Prostate gland (tissue), 2 donors: ENCODE measurements around the gene RAPGEF4. TPM values are rescaled to one million over a fixed set of nuclear protein-coding genes. Genes with fewer than 3 reads are reported as not detected.
A peak's percentile ranks its signal among the peaks of the same experiment; 100 is the strongest.

Source experiments
- DNase-seq: peaks from one replicate; pipeline ENCODE4 v3.0.0-alpha.2; 2019; ENCODE audit warnings: low spot score
- H3K27ac ChIP-seq, 2 donors: fragments of 200-600 bp; sonication (generic); 2 replicates each; pipeline ENCODE4 v1.5.1; 2017 to 2019
- H3K27me3 ChIP-seq: fragments of 200-600 bp; sonication (generic); replicated peaks from 2 replicates; pipeline ENCODE4 v1.5.1; 2019; ENCODE audit not compliant: insufficient read depth
- H3K36me3 ChIP-seq, 2 donors: fragments of 200-600 bp; sonication (generic); 1 replicate in 1 of 2; 2 replicates in 1 of 2; pipeline versions ENCODE4 v1.5.1 to v1.8.1; 2017 to 2019
- H3K4me1 ChIP-seq: fragments of 200-600 bp; sonication (generic); replicated peaks from 2 replicates; pipeline ENCODE4 v1.5.1; 2019
- H3K4me3 ChIP-seq, 2 donors: fragments of 200-600 bp; sonication (generic); 2 replicates each; pipeline ENCODE4 v1.5.1; 2017 to 2019
- H3K9me3 ChIP-seq: fragments of 200-600 bp; sonication (generic); 2 replicates; pipeline ENCODE4 v1.5.1; 2017
- POLR2A ChIP-seq: fragments of 450-650 bp; IDR thresholded peaks from one replicate; pipeline ENCODE4 v1.6.1; 2016; ENCODE audit warnings: antibody characterized with exemption, mild to moderate bottlenecking
- POLR2AphosphoS5 ChIP-seq: sonication (generic); formaldehyde crosslinking; IDR thresholded peaks from one replicate; pipeline ENCODE4 v1.6.1; 2017; ENCODE audit warnings: antibody characterized with exemption
- WGBS: methylation state at CpG from one replicate; pipeline ENCODE4 v1.1.5; 2018; 5-methylcytosine and 5-hydroxymethylcytosine counted together
- intact Hi-C: fragments of 100-400 bp; cut with DNase I; formaldehyde crosslinking; loops from one replicate; pipeline ENCODE4 v1.14.2; 2022
- total RNA-seq, 2 donors: library from RNA; depleted of rRNA; stranded (reverse); fragments of >200 nt; gene quantifications; one replicate each; pipeline ENCODE4 v1.1.0, GENCODE V29; 2016
- TF ChIP-seq, protein P1 (sequence below), 4 experiments: fragments of 200-600 bp in 2 of 4; fragments of 450-650 bp in 2 of 4; sonication (generic) in 2 of 4; IDR thresholded peaks; 1 replicate in 3 of 4; 2 replicates in 1 of 4; pipeline ENCODE4 v1.5.1; 2016 to 2019; ENCODE audit warnings: antibody characterized with exemption in 4 of 4, mild to moderate bottlenecking in 2 of 4, moderate library complexity in 2 of 4

The RAPGEF4 gene
- total RNA-seq, 2 donors from 2014 or later = 7.3 to 31.0 TPM

DNA sequence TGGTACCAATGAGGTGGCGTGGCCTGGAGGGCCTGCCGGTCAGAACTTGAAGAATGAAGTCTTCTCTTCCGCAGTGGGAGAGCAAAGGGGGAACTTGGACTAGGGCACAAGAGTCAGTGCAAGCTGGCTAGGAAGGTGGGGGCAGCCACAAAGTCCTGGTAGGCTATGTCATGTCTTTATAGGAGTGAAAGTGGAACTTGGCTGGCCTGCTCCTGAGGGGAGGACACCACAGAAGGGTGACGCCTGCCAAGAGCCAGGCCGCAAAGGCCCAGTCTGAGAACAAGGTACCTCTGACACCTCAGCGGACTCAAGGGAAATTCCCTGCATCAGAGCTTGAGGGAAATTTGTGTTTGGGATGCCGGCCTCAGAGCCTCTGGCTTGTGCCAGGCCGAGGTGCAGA, 307.8 kb downstream of the RAPGEF4 start:
- Histone ChIP-seq H3K4me1 (no peaks in the 10 kb centered on the region), H3K36me3 (no peaks in the 10 kb centered on the region), H3K27me3 (no peaks in the 10 kb centered on the region), H3K9me3 (no peaks in the 10 kb centered on the region), H3K4me3 (no peak overlapping the region), H3K27ac (no peak overlapping the region)
- intact Hi-C loops = loop anchor here (5.0 kb wide), 1 partner anchor 34 kb away; the partner anchor contains the start of gene MAP3K20
- no peak for TF ChIP-seq POLR2A
- TF ChIP-seq, protein P1, sequence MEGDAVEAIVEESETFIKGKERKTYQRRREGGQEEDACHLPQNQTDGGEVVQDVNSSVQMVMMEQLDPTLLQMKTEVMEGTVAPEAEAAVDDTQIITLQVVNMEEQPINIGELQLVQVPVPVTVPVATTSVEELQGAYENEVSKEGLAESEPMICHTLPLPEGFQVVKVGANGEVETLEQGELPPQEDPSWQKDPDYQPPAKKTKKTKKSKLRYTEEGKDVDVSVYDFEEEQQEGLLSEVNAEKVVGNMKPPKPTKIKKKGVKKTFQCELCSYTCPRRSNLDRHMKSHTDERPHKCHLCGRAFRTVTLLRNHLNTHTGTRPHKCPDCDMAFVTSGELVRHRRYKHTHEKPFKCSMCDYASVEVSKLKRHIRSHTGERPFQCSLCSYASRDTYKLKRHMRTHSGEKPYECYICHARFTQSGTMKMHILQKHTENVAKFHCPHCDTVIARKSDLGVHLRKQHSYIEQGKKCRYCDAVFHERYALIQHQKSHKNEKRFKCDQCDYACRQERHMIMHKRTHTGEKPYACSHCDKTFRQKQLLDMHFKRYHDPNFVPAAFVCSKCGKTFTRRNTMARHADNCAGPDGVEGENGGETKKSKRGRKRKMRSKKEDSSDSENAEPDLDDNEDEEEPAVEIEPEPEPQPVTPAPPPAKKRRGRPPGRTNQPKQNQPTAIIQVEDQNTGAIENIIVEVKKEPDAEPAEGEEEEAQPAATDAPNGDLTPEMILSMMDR (IDR thresholded peaks at IDR 0.05) = no peak
- no peak for TF ChIP-seq POLR2AphosphoS5
- peak; percentile 24 for DNase-seq
- WGBS = 72% methylated on average over 8 of the region's 8 CpGs

DNA sequence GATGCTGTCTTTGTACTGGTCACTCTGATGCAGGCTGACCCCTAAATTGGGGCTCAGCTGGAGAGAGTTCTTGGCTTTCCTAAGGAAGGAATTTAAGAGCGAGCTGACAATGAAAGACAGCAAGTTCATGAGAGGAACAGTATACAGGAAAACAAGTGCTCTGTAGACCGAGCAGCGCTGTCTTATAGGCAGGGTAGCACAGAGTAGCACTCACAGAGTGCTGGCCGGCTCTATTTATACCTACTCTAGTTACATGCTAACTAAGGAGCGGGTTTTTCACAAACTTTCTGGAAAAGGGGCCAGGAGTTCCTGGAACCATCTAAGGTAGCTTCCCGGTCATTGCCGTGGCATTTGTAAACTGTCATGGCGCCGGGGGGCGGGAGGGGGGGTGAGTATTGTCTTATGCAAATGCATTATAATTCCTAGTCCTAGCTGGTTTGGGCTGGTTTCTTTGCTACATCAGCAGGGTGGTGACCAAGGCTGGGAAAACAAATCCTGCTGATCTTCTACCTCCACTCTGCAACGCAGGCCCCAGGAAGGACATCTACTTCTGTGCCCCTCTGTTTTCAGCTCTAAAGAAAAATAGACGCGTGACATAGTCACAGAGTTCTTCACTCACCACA, 308.4 kb downstream of the RAPGEF4 start:
- H3K4me3 ChIP-seq = no peak overlapping the region
- 83% methylated on average over 13 of the region's 13 CpGs for WGBS
- no peak overlapping the region for H3K27ac ChIP-seq
- no peaks in the 10 kb centered on the region for H3K9me3 ChIP-seq
- H3K4me1 ChIP-seq = no peaks in the 10 kb centered on the region
- intact Hi-C loops = loop anchor here (5.0 kb wide), 1 partner anchor 33 kb away; the partner anchor contains the start of gene MAP3K20
- H3K36me3 ChIP-seq = no peaks in the 10 kb centered on the region
- no peak for DNase-seq
- H3K27me3 ChIP-seq = no peaks in the 10 kb centered on the region
- TF ChIP-seq POLR2A = no peak
- no peak for TF ChIP-seq POLR2AphosphoS5
- TF ChIP-seq, protein P1 (IDR thresholded peaks at IDR 0.05) = no peak

DNA sequence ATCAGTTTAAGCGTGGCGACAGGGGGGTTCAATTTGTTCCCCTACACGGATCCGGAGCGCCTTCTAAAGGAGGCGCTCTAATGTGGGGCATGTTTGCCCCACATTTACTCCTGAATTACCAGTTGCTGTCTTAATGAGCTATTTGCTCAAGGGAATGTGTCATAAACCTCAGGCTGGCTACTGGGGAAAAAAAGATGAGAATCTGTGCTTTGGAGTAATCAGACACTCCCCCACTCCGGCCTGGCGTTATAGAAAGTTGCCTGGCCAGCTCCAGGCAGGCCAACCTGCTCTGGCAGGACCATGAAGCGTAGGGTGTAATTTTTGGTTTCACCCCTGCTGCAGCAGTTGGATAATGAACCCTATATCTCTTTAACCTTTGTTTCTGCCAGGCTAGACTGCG, 309.0 kb downstream of the RAPGEF4 start:
- no peak for DNase-seq
- no peak overlapping the region for H3K4me3 ChIP-seq
- H3K36me3 ChIP-seq = no peaks in the 10 kb centered on the region
- 70% methylated on average over 10 of the region's 10 CpGs for WGBS
- H3K4me1 ChIP-seq = no peaks in the 10 kb centered on the region
- intact Hi-C loops = loop anchor here (5.0 kb wide), 1 partner anchor 33 kb away; the partner anchor contains the start of gene MAP3K20
- no peak overlapping the region for H3K27ac ChIP-seq
- TF ChIP-seq POLR2AphosphoS5 = no peak
- TF ChIP-seq POLR2A = no peak
- TF ChIP-seq, protein P1 (IDR thresholded peaks at IDR 0.05) = no peak
- no peaks in the 10 kb centered on the region for H3K27me3 ChIP-seq
- H3K9me3 ChIP-seq = no peaks in the 10 kb centered on the region

DNA sequence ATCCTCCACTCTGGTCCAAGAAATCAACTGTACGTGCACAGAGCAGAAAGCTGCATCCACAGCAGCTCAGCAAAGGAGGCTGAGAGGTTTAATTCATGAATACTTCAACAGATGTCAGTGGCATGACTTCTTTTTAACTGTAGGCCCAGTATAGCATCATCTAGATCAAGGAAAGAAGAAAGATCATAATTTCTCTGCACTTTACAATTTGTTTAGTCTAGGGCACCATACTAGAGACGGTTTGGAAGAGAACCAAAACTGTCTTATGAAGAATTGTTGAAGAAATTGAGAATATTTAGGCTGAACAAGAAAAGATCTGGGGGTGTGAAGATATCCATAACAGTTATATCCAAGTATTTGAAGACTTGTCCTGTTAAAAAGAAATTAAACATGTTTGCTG, 309.5 kb downstream of the RAPGEF4 start:
- H3K9me3 ChIP-seq = no peaks in the 10 kb centered on the region
- H3K36me3 ChIP-seq = no peaks in the 10 kb centered on the region
- no peaks in the 10 kb centered on the region for H3K27me3 ChIP-seq
- intact Hi-C loops = no loop called here
- no peak overlapping the region for H3K4me3 ChIP-seq
- no peak for DNase-seq
- no peak for TF ChIP-seq POLR2AphosphoS5
- TF ChIP-seq POLR2A = no peak
- TF ChIP-seq, protein P1 (IDR thresholded peaks at IDR 0.05) = no peak
- WGBS = 68% methylated on average over 2 of the region's 2 CpGs
- H3K4me1 ChIP-seq = no peaks in the 10 kb centered on the region
- H3K27ac ChIP-seq = no peak overlapping the region

DNA sequence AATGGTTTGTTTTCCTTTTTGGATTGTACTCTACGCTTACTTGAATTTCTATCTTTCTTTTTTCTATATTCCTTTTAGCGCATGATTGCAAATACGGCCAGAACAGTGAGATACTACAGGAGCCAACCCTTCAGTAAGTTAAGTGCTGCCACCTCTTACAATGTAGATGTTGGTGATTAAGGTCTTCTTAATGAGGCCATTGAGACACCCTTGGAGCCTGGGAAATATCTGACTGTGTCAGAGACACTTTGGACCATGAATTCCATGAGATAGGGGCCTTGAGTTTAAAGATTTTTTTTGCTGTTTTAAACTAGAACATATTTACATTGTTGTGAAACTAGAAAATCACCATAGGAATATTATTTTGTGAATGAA, 312.9 kb downstream of the RAPGEF4 start:
- 96% methylated on average over 3 of the region's 3 CpGs for WGBS
- no peak overlapping the region for H3K27ac ChIP-seq
- no peak overlapping the region for H3K4me3 ChIP-seq
- TF ChIP-seq, protein P1 (IDR thresholded peaks at IDR 0.05) = no peak
- TF ChIP-seq POLR2AphosphoS5 (no peak), POLR2A (no peak)
- intact Hi-C loops = no loop called here
- no peaks in the 10 kb centered on the region for H3K9me3 ChIP-seq
- no peaks in the 10 kb centered on the region for H3K36me3 ChIP-seq
- H3K4me1 ChIP-seq = no peaks in the 10 kb centered on the region
- no peaks in the 10 kb centered on the region for H3K27me3 ChIP-seq
- DNase-seq = no peak
